ENCODE data around the gene TNFAIP8. TPM values are rescaled to one million over a fixed set of nuclear protein-coding genes. Genes with fewer than 3 reads are reported as not detected.
A peak's percentile ranks its signal among the peaks of the same experiment; 100 is the strongest.

TNFAIP8 gene
- total and polyA plus RNA-seq, 2 donors (not counting 1 experiment from before 2014, with no cell fraction given), result 67.3 to 109 TPM

DNA sequence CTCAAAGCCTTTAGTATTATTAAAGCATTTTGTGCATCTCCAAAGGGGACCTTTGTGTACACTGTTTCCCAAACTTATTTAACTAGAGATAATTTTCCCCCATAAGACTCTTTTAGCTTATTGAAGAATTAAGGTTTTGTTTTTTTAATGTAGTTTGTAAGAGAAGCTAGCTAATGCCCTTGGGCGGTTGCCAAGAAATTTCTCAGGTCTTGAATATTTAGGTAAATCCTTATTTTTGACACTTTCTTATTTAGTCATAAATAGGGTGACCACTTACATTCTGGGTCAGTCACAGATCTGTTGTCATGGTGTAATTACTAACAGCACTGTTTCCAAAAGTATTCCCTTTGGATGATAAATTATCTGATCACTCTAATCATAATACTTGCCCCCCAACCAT, 27.2 kb downstream of the TNFAIP8 start:
- intact Hi-C loops (cut with micrococcal nuclease), result no loop called here
- Mint-ChIP-seq H3K4me3 (no peak overlapping the region), H3K27me3 (no peaks in the 10 kb centered on the region), H3K4me1 (peaks cover 90% of the 10 kb centered on the region), H3K27ac (peak overlapping the region; percentile 70), H3K9me3 (ENCODE audit: insufficient read depth) (no peaks in the 10 kb centered on the region)
- peak overlapping the region in 1 of 2 donors; percentile 71 for H3K27ac ChIP-seq (ENCODE audit: low read length in 2 of 2)
- H4K20me1 ChIP-seq (ENCODE audit: control insufficient read depth, insufficient read depth, low read length, poor library complexity, severe bottlenecking), result peaks cover 29% of the 10 kb centered on the region
- DNase-seq, result no peak
- H3K36me3 ChIP-seq (replicated peaks in 1 of 2; ENCODE audit: control extremely low read depth in 1 of 2, control insufficient read depth in 1 of 2, extremely low read depth in 1 of 2, insufficient read depth in 2 of 2, low read length in 1 of 2), result peaks cover 0 to 23% of the 10 kb centered on the region in 2 experiments
- peaks cover 83 to 84% of the 10 kb centered on the region in 2 donors for H3K4me1 ChIP-seq (ENCODE audit: control insufficient read depth in 2 of 2, insufficient read depth in 2 of 2, low read length in 2 of 2)
- TF ChIP-seq EZH2 (IDR thresholded peaks at IDR 0.05; ENCODE audit: borderline replicate concordance, insufficient read depth, low read depth, low read length, poor library complexity, severe bottlenecking), result no peak
- TF ChIP-seq, protein P1, sequence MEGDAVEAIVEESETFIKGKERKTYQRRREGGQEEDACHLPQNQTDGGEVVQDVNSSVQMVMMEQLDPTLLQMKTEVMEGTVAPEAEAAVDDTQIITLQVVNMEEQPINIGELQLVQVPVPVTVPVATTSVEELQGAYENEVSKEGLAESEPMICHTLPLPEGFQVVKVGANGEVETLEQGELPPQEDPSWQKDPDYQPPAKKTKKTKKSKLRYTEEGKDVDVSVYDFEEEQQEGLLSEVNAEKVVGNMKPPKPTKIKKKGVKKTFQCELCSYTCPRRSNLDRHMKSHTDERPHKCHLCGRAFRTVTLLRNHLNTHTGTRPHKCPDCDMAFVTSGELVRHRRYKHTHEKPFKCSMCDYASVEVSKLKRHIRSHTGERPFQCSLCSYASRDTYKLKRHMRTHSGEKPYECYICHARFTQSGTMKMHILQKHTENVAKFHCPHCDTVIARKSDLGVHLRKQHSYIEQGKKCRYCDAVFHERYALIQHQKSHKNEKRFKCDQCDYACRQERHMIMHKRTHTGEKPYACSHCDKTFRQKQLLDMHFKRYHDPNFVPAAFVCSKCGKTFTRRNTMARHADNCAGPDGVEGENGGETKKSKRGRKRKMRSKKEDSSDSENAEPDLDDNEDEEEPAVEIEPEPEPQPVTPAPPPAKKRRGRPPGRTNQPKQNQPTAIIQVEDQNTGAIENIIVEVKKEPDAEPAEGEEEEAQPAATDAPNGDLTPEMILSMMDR (IDR thresholded peaks at IDR 0.05), result no peak
- H3K4me2 ChIP-seq (replicated peaks; ENCODE audit: low read depth, low read length, poor library complexity, severe bottlenecking), result no peak overlapping the region
- H3K9me3 ChIP-seq (ENCODE audit: control extremely low read depth in 1 of 3, control insufficient read depth in 2 of 3, insufficient read depth in 1 of 3, low read length in 2 of 3), result no peaks in the 10 kb centered on the region
- ChIA-PET CTCF (interaction anchor here (1.4 to 2.0 kb wide), 3 partner anchors 11 to 30 kb away, joined by 3 to 8 read pairs (median 4); no protein-coding TSS in a partner anchor), POLR2A (no interaction called here)
- H3K79me2 ChIP-seq (ENCODE audit: control insufficient read depth, insufficient read depth, low read length), result peaks cover 100% of the 10 kb centered on the region
- peak overlapping the region; percentile 4 for H3K9ac ChIP-seq (ENCODE audit: low read length)
- H2AFZ ChIP-seq (ENCODE audit: insufficient read depth, low read depth, low read length, poor library complexity, severe bottlenecking), result no peak overlapping the region
- no peak for ATAC-seq (ENCODE audit: low read depth)
- no CpG with 5 or more reads among the region's 1 CpG for WGBS (ENCODE audit: insufficient coverage)
- no peak overlapping the region for H3K4me3 ChIP-seq (ENCODE audit: control extremely low read depth in 1 of 5, extremely low read depth in 1 of 5, insufficient read depth in 1 of 5, low read depth in 2 of 5, low read length in 4 of 5)
- no peaks in the 10 kb centered on the region for H3K27me3 ChIP-seq (replicated peaks in 1 of 4; ENCODE audit: control extremely low read depth in 1 of 4, control insufficient read depth in 3 of 4, insufficient read depth in 4 of 4, low read length in 3 of 4)

DNA sequence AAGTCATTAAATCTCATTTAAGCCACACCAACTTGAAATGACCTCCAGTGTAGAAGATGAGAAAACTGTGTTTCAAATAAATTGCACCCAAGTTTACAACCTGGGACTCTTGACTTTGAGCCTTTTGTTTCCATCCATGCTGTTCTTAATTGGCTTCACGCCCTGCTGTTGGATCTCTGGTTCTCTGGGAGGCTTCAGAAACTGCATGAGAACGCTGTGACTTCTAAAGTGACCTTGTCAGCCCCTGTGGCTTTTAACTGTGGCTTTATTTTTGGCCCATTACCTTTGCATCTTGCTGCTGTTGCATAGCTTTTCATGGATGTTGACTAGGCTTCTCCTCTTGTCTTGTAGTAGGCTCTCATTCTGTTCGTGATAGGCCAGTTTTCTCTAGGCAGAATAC, 29.3 kb downstream of the TNFAIP8 start:
- CTCF ChIA-PET, result interaction anchor here (1.4 to 1.5 kb wide), 2 partner anchors 28 to 39 kb away, joined by 3 to 4 read pairs; no protein-coding TSS in a partner anchor
- Histone ChIP-seq H3K9me3 (ENCODE audit: control extremely low read depth in 1 of 3, control insufficient read depth in 2 of 3, insufficient read depth in 1 of 3, low read length in 2 of 3) (no peaks in the 10 kb centered on the region), H3K4me1 (ENCODE audit: control insufficient read depth in 2 of 2, insufficient read depth in 2 of 2, low read length in 2 of 2) (peaks cover 82 to 84% of the 10 kb centered on the region in 2 donors), H3K9ac (ENCODE audit: low read length) (no peak overlapping the region), H3K4me3 (ENCODE audit: control extremely low read depth in 1 of 5, extremely low read depth in 1 of 5, insufficient read depth in 1 of 5, low read depth in 2 of 5, low read length in 4 of 5) (no peak overlapping the region), H4K20me1 (ENCODE audit: control insufficient read depth, insufficient read depth, low read length, poor library complexity, severe bottlenecking) (peaks cover 16% of the 10 kb centered on the region), H3K4me2 (replicated peaks; ENCODE audit: low read depth, low read length, poor library complexity, severe bottlenecking) (peak overlapping the region; percentile 34), H3K36me3 (replicated peaks in 1 of 2; ENCODE audit: control extremely low read depth in 1 of 2, control insufficient read depth in 1 of 2, extremely low read depth in 1 of 2, insufficient read depth in 2 of 2, low read length in 1 of 2) (peaks cover 0 to 27% of the 10 kb centered on the region in 2 experiments), H3K27ac (ENCODE audit: low read length in 2 of 2) (peak overlapping the region; percentile 39 to 71), H2AFZ (ENCODE audit: insufficient read depth, low read depth, low read length, poor library complexity, severe bottlenecking) (no peak overlapping the region), H3K79me2 (ENCODE audit: control insufficient read depth, insufficient read depth, low read length) (peaks cover 99% of the 10 kb centered on the region), H3K27me3 (replicated peaks in 1 of 4; ENCODE audit: control extremely low read depth in 1 of 4, control insufficient read depth in 3 of 4, insufficient read depth in 4 of 4, low read length in 3 of 4) (no peaks in the 10 kb centered on the region)
- no peaks in the 10 kb centered on the region for H3K27me3 Mint-ChIP-seq
- DNase-seq (no peak), ATAC-seq (ENCODE audit: low read depth) (no peak)
- no peaks in the 10 kb centered on the region for H3K9me3 Mint-ChIP-seq (ENCODE audit: insufficient read depth)
- POLR2A ChIA-PET, result interaction anchor here (0.6 to 0.8 kb wide), 2 partner anchors 77 to 116 kb away, joined by 3 to 7 read pairs; no protein-coding TSS in a partner anchor
- WGBS (ENCODE audit: insufficient coverage), result 89% methylated on average over 2 of the region's 3 CpGs
- intact Hi-C loops (cut with micrococcal nuclease), result no loop called here
- TF ChIP-seq, protein P1 (IDR thresholded peaks at IDR 0.05), result no peak
- no peak for TF ChIP-seq EZH2 (IDR thresholded peaks at IDR 0.05; ENCODE audit: borderline replicate concordance, insufficient read depth, low read depth, low read length, poor library complexity, severe bottlenecking)
- peak overlapping the region; percentile 70 for H3K4me3 Mint-ChIP-seq
- peaks cover 89% of the 10 kb centered on the region for H3K4me1 Mint-ChIP-seq
- peak overlapping the region; percentile 87 for H3K27ac Mint-ChIP-seq
